ENCODE results near the gene ARL6IP4. TPM values are rescaled to one million over a fixed set of nuclear protein-coding genes. Genes with fewer than 3 reads are reported as not detected.

ARL6IP4 gene
- total RNA-seq, 1 experiment from 2014 or later: 133 TPM

DNA sequence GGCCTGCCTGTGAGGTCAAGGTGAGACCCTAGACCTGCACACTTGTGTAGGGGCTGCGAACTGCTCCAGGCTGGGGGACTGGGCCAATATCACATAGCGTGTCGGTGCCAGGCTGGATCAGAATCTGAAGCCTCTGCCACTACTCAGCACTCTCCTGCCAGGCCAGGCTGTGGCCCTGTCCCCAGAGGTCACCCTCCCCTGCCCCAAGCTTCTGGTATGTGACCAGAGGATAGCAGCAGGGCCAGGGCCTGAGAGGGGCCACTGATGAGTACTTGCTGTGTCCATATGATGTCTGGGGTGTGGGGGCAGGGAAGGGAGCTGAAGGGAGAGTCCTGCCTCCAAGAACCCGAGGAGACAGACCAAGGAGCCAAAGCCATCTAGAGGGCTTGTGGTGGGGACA, 17.8 kb downstream of the ARL6IP4 start:
- POLR2A ChIA-PET: no interaction called here
- no peaks in the 10 kb centered on the region for H3K27me3 Mint-ChIP-seq (ENCODE audit: low read depth)

GRCh38 chr12:122999196-122999946, 18.9 kb downstream of the ARL6IP4 start:
- Mint-ChIP-seq H3K9me3 (no peaks in the 10 kb centered on the region), H3K4me3 (no peak overlapping the region), H3K36me3 (no peaks in the 10 kb centered on the region), H3K27ac (no peak overlapping the region), H3K27me3 (ENCODE audit: low read depth) (no peaks in the 10 kb centered on the region), H3K4me1 (no peaks in the 10 kb centered on the region)
- ChIA-PET POLR2A (no interaction called here), CTCF (interaction anchor here (0.6 to 1.8 kb wide), 3 partner anchors 10 to 44 kb away, joined by 3 to 6 read pairs (median 3); no protein-coding TSS in a partner anchor)
- no peak for ATAC-seq
- DNase-seq (ENCODE audit: low spot score): no peak
- no peak for TF ChIP-seq ZNF396 (CRISPR knock-in tag; IDR thresholded peaks at IDR 0.05; ENCODE audit: borderline replicate concordance)
- TF ChIP-seq FOXP1 (CRISPR knock-in tag; IDR thresholded peaks at IDR 0.05; ENCODE audit: borderline replicate concordance): no peak
- no peak for TF ChIP-seq ZNF263 (CRISPR knock-in tag; IDR thresholded peaks at IDR 0.05; ENCODE audit: low read depth)
- TF ChIP-seq NFATC4 (CRISPR knock-in tag; IDR thresholded peaks at IDR 0.05): no peak
- TF ChIP-seq, protein P1, sequence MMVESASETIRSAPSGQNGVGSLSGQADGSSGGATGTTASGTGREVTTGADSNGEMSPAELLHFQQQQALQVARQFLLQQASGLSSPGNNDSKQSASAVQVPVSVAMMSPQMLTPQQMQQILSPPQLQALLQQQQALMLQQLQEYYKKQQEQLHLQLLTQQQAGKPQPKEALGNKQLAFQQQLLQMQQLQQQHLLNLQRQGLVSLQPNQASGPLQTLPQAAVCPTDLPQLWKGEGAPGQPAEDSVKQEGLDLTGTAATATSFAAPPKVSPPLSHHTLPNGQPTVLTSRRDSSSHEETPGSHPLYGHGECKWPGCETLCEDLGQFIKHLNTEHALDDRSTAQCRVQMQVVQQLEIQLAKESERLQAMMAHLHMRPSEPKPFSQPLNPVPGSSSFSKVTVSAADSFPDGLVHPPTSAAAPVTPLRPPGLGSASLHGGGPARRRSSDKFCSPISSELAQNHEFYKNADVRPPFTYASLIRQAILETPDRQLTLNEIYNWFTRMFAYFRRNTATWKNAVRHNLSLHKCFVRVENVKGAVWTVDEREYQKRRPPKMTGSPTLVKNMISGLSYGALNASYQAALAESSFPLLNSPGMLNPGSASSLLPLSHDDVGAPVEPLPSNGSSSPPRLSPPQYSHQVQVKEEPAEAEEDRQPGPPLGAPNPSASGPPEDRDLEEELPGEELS (CRISPR knock-in tag; IDR thresholded peaks at IDR 0.05): no peak
- TF ChIP-seq ARID4B (CRISPR knock-in tag; IDR thresholded peaks at IDR 0.05; ENCODE audit: borderline replicate concordance): no peak
- TF ChIP-seq TP53 (CRISPR knock-in tag; IDR thresholded peaks at IDR 0.05): no peak
- TF ChIP-seq SOX15 (CRISPR knock-in tag; IDR thresholded peaks at IDR 0.05): no peak
- TF ChIP-seq, protein P2, sequence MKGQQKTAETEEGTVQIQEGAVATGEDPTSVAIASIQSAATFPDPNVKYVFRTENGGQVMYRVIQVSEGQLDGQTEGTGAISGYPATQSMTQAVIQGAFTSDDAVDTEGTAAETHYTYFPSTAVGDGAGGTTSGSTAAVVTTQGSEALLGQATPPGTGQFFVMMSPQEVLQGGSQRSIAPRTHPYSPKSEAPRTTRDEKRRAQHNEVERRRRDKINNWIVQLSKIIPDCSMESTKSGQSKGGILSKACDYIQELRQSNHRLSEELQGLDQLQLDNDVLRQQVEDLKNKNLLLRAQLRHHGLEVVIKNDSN (CRISPR knock-in tag; IDR thresholded peaks at IDR 0.05): no peak
- no peak for TF ChIP-seq CREB1 (CRISPR knock-in tag; IDR thresholded peaks at IDR 0.05)
- TF ChIP-seq GABPB1 (CRISPR knock-in tag; IDR thresholded peaks at IDR 0.05): no peak
- no peak for TF ChIP-seq ZBTB43 (CRISPR knock-in tag; IDR thresholded peaks at IDR 0.05)

More for the DNA sequence above, 17.8 kb downstream of the ARL6IP4 start:
- Mint-ChIP-seq H3K9me3 (no peaks in the 10 kb centered on the region), H3K4me1 (no peaks in the 10 kb centered on the region), H3K36me3 (no peaks in the 10 kb centered on the region), H3K4me3 (no peak overlapping the region), H3K27ac (no peak overlapping the region)
- no peak for DNase-seq (ENCODE audit: low spot score)
- no peak for TF ChIP-seq ZNF396 (CRISPR knock-in tag; IDR thresholded peaks at IDR 0.05; ENCODE audit: borderline replicate concordance)
- TF ChIP-seq ZNF416 (CRISPR knock-in tag; IDR thresholded peaks at IDR 0.05): no peak
- TF ChIP-seq E2F5 (CRISPR knock-in tag; IDR thresholded peaks at IDR 0.05): no peak
- no peak for TF ChIP-seq GRHL2 (CRISPR knock-in tag; IDR thresholded peaks at IDR 0.05; ENCODE audit: insufficient replicate concordance, severe bottlenecking)
- TF ChIP-seq, protein P3, sequence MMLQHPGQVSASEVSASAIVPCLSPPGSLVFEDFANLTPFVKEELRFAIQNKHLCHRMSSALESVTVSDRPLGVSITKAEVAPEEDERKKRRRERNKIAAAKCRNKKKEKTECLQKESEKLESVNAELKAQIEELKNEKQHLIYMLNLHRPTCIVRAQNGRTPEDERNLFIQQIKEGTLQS (CRISPR knock-in tag; conservative IDR thresholded peaks at IDR 0.05): no peak
- TF ChIP-seq E2F1 (CRISPR knock-in tag; IDR thresholded peaks at IDR 0.05): no peak
- no peak for TF ChIP-seq RELA (CRISPR knock-in tag; IDR thresholded peaks at IDR 0.05; ENCODE audit: borderline replicate concordance)
- no peak for TF ChIP-seq PRRX2 (CRISPR knock-in tag; IDR thresholded peaks at IDR 0.05)
- no peak for TF ChIP-seq CREM (CRISPR knock-in tag; IDR thresholded peaks at IDR 0.05)
- no peak for TF ChIP-seq ATF1 (CRISPR knock-in tag; IDR thresholded peaks at IDR 0.05)
- no peak for TF ChIP-seq ZNF121 (CRISPR knock-in tag; IDR thresholded peaks at IDR 0.05)
- no peak for TF ChIP-seq KAT7 (CRISPR knock-in tag; IDR thresholded peaks at IDR 0.05; ENCODE audit: borderline replicate concordance)
- TF ChIP-seq MYBL2 (CRISPR knock-in tag; IDR thresholded peaks at IDR 0.05): no peak
- TF ChIP-seq CDX4 (CRISPR knock-in tag; IDR thresholded peaks at IDR 0.05; ENCODE audit: borderline replicate concordance): no peak
- TF ChIP-seq ZBTB21 (CRISPR knock-in tag; IDR thresholded peaks at IDR 0.05; ENCODE audit: borderline replicate concordance): no peak
- ATAC-seq: no peak
- CTCF ChIA-PET: interaction anchor here (1.8 kb wide), 1 partner anchor 45 kb away, joined by 6 read pairs; no protein-coding TSS in a partner anchor

All from WTC11 (cell line).